HG02623 (cell line): ENCODE results near the gene NFYC.
A peak's percentile ranks its signal among the peaks of the same experiment; 100 is the strongest.

ENCODE experiments used
- ATAC-seq: cut with Tn5 transposase; IDR thresholded peaks from one replicate; pipeline ENCODE4 v1.9.1; 2021; ENCODE audit warnings: moderate library complexity; ENCODE audit not compliant: unreplicated experiment

NFYC gene

DNA sequence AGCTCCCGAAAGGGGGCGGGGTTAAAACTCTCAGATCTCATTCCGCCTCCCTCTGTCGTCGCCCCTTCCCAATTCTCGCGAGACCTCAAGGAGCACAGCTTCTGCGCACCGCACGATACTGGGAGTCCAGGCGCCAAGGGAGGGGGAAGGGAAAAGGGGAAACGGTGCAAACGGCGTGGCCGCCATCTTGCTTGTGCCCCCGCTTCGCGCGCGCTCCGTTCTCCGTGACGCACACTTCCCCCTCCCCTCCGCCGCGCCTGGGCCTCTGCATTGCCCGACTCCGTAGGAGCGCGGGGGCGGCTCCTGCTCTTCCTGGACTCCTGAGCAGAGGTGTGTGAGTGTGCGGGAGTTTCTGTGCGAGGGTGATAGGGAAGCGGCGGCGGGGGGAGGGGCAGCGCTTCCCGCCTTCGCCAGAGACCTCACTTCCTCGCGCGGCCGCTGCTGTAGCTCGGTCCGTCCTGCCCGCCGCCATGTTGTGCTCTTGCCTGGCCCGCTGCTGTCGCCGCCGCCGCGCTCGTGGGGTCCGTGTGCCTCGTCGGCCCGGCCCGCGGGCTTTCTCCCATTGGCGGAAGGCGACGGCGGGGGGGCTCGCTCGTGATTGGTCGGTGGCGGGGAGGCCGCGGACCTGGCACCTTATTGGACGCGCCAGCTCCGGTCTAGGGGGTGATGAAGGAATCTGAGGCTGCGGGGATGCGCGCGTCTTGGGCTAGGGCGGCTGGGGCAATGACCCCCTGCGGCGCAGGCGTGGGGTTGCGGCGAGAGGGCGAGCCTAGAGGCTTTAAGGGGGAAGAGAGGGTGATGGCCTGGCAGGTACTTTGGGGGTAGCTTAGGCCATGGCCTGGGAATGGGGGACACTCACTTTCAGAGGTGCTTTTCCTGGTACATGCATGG lies at the start of gene NFYC:
NFYC (plus strand) TSS at position 167 of the 891 bp plus-strand sequence. CDS start 47,140 bp downstream, outside the sequence.
- ATAC-seq = peak; percentile 80

DNA sequence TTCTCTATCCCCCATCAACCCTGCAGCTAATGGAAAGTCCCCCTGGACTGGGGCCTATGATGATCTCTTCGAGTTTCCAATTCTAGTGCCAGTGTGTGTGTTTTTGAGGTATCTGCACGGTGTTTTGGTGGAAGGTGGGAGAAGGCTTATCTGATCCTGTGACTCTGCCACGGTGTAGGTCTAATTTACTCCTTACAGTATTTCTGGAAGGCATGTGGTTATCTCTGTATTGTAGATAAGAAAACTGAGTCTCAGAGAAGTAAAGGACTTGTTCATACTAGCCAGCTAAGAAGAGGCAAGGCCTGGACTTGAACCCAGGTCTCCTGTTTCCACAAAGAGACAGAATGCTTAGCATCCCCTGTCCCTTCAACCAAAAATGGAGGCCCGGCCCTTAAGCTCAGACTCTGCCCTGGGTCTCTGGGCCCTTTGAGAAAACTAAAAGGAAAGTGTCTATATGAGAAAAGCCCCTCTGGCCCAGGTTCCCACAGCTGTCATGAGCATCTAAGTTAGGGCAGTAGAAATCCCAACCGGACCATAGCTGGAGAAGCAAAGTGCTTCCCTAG lies 46.3 kb upstream of the NFYC start:
- ATAC-seq = no peak

DNA sequence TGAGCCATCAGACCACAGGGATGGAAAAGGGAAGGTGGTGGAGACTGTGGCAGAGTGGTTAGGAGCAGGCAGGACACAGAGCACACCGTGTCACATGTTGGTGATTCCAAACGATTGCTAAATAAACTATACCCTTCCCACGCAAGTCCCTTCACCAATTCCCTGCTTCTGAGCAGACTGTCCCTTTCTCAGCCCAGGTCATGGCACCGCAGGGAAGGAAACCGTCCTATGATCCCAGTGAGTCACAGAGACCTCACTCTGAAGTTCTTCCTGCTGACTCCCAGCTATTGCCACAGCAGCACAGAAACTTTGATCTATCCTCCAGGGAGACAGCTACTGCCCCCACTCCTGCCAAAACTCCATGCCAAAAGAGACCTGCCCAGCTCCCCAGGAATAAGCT lies 45.2 kb upstream of the NFYC start:
- no peak for ATAC-seq

- no peak for ATAC-seq
Observed at GRCh38 chr1:40648200-40648599, 43.3 kb upstream of the NFYC start.

- no peak for ATAC-seq
Observed at GRCh38 chr1:40648928-40649591, 42.4 kb upstream of the NFYC start.

GRCh38 chr1:40649592-40649930 lies 41.9 kb upstream of the NFYC start:
- ATAC-seq = no peak

DNA sequence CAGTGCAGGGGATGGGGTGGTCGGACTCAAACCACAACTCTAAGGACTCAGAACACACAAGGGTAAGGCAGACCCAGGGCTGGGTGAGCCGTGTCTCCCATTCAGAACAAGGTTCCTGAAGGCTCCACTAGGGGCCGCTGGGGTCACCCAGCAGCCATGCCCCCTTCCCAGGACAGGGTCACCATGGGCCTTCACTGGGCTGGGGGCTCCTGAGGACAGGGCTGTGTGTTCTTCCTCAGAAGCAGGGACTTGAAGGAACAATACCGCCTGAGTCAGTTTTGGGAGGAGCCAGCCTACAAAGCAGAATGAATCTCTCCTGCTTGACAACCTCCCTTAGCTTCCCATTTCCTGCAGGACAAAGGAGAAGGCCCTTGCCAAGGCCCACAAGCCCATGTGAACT lies 41.4 kb upstream of the NFYC start:
- ATAC-seq = no peak

DNA sequence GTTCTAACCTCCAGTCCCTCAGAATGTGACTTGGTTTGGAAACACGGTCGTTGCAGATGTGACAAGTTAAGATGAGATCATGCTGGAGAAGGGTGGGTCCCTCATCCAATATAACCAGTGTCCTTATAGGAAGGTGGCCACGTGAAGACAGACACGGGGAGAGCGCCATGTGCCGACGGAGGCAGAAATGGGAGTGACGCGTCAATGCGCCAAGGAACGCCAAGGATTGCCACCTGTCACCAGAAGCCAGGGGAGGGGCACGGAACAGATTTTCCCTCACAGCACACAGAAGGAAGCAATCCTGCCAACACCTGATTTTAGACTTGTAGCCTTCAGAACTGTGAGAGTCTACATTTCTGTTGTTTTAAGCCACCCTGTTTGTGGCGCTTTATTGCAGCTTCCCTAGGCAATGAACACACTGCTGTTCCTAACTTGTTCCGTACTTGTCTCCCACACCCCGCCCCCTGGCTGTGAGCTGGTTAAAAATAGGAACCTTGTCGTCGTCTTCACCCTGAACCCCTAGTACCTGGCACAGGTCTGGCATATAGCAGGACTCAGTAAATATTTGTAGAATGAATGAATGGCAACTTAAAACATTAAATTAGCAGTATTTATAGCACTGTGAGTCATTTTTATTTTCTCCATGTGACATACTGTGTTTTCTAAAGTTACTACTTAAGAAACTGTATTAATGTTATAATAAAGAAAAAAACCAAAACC lies 40.2 kb upstream of the NFYC start:
- no peak for ATAC-seq

DNA sequence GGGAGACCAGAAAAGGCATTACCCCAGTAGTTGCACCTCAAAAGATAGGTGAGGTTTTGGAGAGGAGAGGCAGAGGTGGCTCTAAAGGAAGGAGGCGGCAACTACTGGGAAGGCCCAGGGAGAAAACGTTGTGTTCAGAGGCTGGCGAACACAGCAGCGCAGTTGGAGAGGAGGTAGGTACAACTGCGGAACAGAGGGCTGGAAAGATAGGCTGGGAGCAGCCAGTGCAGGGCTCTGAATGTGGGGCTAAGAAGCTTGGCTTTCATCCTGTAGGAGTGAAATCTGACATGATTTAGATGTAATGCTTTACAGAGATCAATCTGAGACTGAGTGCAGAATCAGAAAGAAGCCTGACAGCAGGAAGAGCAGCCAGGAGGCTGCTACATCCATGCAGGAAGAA lies 39.0 kb upstream of the NFYC start:
- ATAC-seq = no peak

DNA sequence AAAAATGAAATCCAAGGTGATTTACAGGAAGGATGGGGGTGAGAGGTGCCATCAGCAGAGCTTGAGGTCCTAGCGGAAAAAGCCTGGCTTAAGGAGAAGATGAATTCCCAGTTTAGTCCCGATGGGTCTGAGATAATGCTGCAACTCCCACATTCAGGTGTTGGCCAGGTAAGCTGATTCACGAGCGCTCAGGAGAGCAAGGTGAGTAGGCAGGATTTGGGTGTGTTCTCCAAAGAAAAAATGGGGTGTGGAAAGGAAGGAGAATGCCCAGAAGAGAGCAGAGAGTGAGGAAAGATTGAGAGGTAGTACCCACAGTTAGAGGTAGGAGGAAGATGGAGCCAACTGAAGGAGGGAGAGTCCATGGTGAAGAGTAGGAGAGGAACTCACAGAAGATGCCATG lies 38.5 kb upstream of the NFYC start:
- ATAC-seq = no peak

DNA sequence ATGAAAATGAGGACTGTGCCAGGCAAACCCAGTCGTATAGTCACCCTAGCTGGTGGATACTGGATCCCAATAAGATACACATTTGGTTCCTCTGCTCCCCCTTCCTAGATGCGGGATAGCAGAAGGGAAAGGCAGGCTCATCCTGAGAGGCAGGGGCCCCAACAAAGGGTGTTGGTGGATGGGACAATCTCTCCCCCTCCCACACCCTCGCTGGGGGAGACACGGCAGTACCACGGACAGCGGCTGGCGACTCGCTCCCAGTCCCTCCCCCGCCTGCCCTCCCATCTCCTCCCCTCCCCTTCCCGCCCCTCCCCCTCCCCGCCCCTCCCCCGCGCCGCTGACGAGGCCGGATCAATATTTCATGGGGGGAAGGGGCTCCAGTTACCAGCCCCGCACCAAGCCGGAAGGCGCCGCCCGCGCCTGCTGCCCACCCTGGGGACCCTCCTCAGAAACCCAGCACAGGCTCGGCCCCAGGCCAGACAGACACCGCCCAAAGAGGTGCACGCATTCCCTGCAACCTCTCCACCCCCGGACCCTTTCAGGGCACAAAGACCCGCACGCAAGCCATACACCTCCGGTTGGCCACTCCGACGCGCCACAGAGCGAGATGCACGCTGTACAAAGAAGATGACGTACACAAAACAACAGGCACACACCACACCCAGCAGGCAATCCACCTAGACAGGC lies 37.5 kb upstream of the NFYC start:
- ATAC-seq = no peak

DNA sequence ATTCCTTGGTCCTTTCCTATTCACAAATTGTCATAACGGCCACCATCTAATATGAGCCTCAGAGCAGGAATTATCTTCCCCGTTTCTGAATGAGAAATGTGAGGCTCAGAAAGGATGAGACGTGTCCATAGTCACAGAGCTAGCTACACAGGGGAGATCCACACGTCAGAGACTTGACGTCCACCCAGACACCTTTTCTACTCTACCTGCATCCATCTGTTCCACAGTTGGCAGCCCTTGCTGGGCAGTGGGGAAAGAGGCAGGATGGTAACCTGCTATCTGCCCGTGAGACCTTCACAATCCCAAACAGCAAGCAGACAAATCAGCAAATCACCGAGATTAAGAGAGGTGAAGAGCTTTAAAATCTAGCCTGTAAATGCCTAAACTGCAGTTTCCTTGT lies 34.5 kb upstream of the NFYC start:
- no peak for ATAC-seq

DNA sequence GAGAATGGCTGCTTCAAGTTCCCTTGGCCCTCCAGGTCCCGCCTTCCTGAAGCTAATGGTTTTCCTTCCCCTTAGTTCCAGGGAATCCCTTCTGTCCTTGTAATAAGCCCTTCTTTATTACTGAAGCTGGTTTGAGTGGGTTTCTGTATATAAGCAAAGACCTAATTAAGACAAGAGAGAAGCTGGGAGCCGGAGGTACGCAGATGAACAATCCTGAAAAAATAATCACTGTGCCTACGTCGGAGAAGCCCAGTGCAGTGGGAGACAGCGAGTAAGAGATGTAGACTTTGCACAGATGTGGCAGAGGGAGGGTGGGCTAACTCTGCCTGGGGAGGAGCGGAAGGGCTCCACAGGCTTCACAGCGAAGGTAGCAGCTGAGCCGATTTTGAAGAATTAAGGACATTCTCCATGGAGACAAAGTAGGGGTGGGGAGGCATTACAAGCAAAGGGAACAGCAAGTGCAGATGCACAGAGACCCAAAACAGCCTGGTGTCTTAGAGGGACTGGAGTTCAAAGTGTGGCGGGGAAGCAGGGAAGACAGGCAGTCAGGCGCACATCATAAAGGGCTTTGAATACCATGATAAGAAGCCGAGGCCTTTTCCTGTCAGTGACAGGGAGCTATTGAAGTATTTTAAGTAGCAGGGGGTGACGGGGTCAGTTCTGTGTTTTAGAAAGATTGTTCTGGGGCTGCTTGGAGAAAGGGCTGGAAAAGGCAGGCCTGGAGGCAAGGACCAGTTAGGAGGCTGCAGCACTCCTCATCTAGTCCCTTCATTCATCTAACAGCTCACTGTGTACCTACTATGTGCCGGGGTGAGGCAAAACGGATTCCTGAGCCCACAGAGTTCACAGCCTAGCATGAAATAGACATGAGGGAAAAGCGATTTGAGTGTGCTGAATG lies 32.5 kb upstream of the NFYC start:
- no peak for ATAC-seq

GRCh38 chr1:40659649-40659947 lies 31.9 kb upstream of the NFYC start:
- ATAC-seq = no peak

DNA sequence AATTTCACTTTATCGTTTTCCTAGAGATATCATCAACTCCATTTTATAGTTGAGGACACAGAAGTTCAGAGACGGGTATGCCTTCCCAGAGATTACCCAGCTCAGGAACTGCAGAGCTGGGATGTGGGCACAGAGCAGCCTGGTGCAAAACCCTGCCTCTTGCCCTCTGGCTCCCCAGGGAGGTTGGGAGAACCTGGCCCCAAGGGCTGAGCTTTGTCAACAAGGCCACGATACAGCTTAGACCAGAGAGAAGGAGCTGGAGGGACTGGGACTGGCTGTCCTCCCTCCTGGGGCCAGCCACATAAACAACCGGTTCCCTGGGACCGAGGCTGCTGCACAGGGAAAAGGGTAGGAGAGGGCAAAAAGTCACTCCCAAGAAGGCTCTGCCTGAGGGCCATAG lies 29.8 kb upstream of the NFYC start:
- no peak for ATAC-seq

DNA sequence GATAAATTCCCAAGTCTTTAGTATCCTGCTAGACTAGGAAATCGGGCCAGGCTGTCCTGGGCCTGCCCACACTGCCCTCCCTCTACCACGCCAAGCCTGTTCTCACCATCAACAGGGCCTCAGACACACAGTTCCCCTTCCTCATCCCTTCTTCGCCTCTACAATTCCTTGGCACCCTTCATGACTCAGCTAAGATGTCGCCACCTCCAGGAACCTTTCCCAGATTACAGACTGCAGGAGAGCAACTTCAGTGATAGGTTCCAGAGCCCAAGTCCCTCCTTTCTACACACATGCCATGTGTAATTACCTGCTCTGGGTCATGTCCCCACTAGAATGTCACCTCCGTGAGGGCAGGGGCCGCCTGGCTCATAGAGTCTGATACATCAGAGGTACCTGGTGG lies 29.4 kb upstream of the NFYC start:
- no peak for ATAC-seq

DNA sequence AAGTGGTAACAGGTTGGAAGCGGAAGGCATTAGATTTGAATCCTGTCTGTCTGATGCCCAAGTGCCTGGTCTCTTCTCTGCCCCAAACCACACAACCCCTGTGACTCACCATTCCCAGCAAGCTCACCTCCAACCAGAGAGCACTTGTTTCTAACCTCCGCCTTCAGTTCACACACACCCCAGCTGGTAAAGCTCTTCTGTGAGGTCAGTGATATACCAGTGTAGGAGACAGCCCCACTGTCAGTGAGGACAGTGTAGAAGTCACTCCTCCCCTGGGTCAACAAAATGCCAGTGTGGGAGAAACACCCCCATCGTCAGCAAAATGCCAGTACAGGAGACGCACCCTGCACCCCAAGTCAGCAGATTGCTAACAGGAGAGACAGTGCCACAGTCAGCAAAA lies 28.6 kb upstream of the NFYC start:
- ATAC-seq = no peak

DNA sequence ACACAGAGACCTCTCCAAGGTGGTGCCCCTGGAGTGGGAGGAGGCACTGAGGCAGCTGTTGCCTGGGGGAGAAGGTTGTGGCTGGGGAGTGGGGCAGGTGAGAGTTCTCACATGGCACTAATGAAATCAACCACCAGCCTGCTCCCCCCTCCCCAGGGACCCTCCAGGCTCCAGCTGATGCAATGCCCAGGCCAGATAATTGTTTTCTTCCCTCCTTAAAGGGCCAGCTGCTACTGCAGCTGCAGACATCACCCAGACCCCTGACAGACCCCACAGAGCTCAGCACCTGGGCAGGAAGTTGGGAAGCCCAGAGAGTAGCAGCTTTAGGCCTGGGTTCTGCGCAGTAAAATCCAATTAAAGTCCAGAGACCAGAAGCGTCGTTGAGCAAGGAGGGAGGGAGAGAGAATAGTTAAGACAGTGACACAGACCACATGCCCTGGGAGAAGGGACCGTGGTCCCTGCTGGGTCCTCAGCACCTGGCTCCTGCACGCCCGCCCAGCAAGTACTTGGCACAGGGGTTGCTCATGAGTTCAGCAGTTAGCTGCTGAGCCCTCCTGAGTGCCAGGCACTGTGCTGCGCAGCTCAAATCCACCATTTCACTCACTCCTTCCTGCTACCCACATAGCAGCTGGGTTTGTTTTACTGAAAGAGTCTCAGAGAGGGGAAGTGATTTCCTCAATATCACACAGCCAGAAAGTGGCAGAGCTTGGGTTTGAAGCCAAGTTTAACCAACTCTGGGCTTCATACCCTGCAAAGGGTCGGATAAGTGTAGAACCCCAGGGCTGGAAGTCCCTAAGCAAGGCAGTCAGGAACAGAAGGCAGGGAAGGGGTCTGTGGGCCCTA lies 28.0 kb upstream of the NFYC start:
- ATAC-seq = no peak

- ATAC-seq = no peak
Observed at GRCh38 chr1:40664167-40664537, 27.4 kb upstream of the NFYC start.
